NCI-H748 (cell line): ENCODE results near the gene GRIN1.
"Not testable (repeated sequence)": the region's sequence is repeated elsewhere in the genome, so short reads cannot be mapped to it uniquely, and the experiment has no call there.

Source experiments
- DNase-seq: peaks from one replicate; lab custom pipeline; 2025; ENCODE audit not compliant: unreplicated experiment; lab: John Stamatoyannopoulos, UW

Gene GRIN1

DNA sequence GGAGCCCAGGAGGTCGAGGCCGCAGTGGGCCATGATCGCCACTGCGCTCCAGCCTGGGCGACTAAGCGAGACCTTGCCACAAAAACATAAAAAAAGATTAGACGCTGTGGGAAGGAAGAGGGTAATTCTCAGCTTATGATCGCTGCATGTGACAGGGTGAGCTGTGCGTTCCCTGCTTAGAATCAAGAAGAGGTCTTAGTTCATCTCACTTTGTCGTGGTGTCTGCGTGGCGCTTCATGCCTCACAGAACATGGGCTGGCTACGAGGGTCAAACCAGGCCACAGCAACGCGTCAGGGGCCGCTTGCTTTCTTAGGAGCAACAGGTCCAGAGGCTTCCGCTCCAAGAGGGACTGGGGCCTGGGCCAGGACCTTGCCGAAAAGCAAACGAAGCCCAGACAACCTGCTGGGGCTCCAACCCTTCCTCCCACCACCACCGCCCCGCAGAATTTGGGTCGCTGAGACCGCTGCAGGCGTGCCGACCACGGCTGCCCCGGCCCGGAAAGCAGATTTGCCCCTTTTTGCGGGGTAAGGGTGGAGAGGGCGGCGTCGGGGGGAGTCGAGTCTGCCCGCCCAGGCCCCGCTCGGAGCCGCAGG, 10.0 kb upstream of the GRIN1 start:
- DNase-seq = peak; percentile 34

GRCh38 chr9:137129456-137130175, 9.3 kb upstream of the GRIN1 start:
- peak; percentile 97 for DNase-seq

DNA sequence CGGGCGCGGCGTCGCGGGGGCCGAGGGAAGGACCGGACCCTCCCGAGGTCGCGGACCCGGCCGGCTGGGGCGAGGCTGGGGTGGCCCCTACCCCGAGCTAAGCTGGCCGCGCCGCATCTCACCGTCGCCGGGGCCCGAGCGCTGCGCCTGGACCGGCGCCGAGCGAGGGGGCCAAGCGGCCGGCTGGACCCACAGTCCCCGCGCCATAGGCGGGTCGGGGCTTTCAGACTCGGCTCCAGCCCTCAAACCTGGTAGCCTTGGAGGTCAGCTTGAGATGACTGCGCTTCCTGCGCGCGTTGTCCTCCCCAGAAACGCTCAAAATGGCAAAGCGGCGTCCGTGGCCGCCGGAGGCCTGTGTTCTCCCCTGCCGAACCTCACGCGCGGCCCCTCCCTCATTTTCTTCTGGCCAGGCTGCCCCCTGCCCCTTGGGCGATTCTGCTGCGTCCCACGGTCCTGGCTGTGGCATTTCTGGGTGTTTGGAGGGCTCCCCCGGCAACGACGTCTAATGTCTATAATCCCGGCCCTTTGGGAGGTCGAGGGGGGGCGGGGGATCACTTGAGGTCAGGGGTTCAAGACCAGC, 8.7 kb upstream of the GRIN1 start:
- peak; percentile 56 for DNase-seq

DNA sequence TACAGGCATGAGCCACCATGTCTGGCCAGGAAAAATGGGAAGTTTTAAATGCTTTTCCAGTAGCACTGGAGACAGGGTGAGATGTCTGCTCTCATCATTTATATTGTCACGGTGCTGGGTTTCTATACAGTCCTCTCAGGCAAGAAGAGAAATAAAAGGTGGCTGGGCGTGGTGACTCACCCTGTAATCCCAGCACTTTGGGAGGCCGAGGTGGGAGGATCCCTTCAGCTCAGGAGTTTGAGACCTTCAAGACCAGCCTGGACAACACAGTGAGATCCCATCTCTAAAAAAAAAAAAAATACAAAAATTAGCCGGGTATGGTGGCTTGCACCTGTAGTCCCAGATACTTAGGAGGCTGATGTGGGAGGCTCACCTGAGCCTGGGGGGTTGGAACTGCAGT, 4.8 kb upstream of the GRIN1 start:
- no peak for DNase-seq

GRCh38 chr9:137135154-137135553, 3.8 kb upstream of the GRIN1 start:
- DNase-seq = not testable (repeated sequence)

GRCh38 chr9:137136261-137136880, 2.6 kb upstream of the GRIN1 start:
- DNase-seq = no peak

GRCh38 chr9:137136881-137137607, 1.9 kb upstream of the GRIN1 start:
- no peak for DNase-seq

DNA sequence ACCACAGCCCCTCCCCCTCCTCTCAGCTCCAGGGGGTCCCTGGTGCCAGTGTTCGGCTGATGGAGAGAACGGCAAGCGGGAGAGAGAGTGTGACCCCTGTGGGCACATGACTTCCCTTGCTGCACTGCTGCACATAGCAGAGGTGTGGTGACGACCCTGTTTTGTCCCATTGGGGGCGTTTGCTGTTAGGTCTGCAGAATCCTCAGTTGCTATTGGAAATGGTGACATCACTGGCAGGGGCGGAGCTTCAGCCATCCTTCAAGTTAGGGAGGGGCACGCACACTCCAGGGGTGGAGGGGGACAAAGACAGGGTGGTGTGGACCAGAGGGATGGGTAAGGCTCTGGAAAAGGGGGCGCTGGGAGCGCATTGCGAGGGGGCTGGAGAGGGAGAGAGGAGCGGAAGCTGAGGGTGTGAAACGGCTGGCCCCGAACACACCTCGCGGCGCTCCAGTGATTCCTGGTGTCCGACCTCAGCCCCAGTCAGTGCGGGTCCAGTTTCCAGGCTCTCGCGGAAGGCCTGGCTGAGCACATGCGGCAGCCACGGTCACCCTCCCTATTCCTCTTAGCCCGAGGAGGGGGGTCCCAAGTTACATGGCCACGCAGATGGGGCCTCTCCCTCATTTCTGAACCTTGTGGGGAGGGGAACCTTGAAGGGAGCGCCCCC, 764 bp upstream of the GRIN1 start:
- DNase-seq = peak; percentile 67

DNA sequence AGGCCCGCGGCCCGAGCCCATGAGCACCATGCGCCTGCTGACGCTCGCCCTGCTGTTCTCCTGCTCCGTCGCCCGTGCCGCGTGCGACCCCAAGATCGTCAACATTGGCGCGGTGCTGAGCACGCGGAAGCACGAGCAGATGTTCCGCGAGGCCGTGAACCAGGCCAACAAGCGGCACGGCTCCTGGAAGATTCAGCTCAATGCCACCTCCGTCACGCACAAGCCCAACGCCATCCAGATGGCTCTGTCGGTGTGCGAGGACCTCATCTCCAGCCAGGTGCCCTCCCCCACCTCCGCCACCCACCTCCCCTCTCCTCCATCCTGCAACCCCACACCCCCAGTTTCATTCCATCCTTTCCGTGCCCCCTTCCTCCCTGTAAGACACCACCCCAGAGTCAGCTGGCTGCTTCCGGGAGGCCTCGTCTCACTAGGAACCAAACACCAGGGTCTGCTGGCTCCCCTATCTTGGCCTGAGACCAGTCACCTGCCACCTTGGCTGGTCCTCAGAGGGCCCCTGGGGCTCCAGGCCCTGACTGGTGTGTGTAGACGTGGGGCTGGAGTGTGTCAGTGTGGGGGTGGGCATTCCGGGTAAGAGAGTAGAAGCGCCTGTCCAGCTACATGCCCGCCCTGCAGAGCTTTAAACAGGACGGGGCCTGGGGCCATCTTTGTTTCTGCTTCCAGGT, 655 bp downstream of the GRIN1 start:
- peak; percentile 23 for DNase-seq

GRCh38 chr9:137140151-137141012, 1.4 kb downstream of the GRIN1 start:
- no peak for DNase-seq

- no peak for DNase-seq
These were observed 2.3 kb downstream of the GRIN1 start for GRCh38 chr9:137141050-137141810.

DNA sequence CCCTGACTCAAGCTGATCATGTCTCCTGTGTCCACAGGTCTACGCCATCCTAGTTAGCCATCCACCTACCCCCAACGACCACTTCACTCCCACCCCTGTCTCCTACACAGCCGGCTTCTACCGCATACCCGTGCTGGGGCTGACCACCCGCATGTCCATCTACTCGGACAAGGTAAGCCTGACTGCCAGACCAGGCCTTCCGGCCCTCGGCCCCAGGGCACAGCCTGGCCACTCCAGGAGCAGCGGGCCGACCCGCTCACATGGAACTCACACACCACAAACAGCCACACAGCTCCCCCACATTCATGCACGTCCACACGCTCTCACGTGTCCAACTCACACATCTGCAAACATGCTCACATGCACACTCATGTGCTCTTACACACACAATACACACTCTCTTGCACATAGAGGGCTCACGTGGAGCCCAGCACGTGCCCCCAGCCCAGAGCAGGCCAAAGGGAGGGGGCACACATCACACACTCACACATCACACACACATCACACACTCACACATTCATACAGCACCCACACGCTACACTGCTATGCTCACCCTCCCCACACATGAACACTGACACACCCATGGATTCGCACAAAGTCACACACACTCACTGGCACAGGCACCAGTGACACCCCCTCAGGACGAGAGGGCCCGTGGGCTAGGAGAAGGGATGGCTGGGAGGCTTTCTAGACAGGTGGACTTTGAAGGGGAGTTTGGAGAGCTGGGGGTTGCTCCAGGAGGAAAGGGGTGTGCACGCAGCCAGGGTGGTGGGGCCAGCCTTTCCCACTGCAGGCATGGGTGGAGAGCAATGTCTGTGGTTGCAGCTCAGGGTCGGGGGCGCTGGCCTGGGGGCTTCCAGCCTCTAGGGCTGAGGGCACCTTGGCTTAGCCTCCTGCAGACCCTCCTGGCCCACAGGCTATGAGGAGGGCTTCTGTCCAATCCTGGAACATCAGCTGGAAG, 3.3 kb downstream of the GRIN1 start:
- DNase-seq = no peak

- DNase-seq = no peak
These were observed 4.5 kb downstream of the GRIN1 start for GRCh38 chr9:137143459-137143858.

DNA sequence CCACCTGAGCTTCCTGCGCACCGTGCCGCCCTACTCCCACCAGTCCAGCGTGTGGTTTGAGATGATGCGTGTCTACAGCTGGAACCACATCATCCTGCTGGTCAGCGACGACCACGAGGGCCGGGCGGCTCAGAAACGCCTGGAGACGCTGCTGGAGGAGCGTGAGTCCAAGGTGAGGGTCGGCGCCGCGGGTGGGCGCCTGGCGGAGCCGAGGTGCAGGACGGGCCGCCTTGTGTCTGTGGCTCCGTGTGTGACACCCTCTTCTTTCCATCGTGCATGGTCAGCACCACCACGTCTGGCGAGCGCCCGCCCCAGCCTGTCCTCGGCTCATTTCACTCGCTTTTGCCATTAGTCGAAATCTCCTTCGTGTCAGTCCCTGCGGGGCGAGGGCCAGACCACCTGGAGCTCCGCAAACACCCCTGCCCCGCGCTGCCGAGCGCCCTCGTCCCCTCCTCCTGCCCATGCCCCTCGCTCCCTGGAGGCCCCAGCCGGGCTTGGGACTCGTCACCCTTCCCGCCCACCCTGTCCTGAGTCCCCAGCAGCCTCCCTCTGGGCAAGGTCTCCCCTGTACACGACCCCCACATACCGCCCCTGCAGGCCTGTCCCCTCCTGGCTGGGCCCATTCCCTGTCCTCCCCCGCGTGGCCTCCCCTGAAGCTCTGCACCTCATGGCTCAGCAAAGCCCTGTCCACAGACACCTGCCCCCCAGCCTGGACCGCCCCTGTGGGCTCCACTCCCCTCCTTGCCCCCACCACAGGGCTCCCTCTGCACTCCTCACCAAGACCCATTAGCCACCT, 7.0 kb downstream of the GRIN1 start:
- no peak for DNase-seq

GRCh38 chr9:137146527-137146918, 7.6 kb downstream of the GRIN1 start:
- DNase-seq = no peak

GRCh38 chr9:137147091-137147792, 8.3 kb downstream of the GRIN1 start:
- DNase-seq = no peak
